HG03280 (cell line): ENCODE results near the gene HEPHL1.
A peak's percentile ranks its signal among the peaks of the same experiment; 100 is the strongest.
"Not testable (repeated sequence)": the region's sequence is repeated elsewhere in the genome, so short reads cannot be mapped to it uniquely, and the experiment has no call there.

ENCODE experiments used
- ATAC-seq: cut with Tn5 transposase; IDR thresholded peaks from one replicate; pipeline ENCODE4 v1.9.1; 2021; ENCODE audit warnings: mild to moderate bottlenecking, moderate library complexity; ENCODE audit not compliant: unreplicated experiment

The HEPHL1 gene

GRCh38 chr11:94147433-94147845 lies 126.3 kb downstream of the HEPHL1 start:
- no peak for ATAC-seq

GRCh38 chr11:94148189-94148588 lies 127.0 kb downstream of the HEPHL1 start:
- no peak for ATAC-seq

- ATAC-seq: no peak
Measured at GRCh38 chr11:94149431-94150017, 128.4 kb downstream of the HEPHL1 start.

GRCh38 chr11:94150056-94150455 lies 128.9 kb downstream of the HEPHL1 start:
- ATAC-seq: no peak

- ATAC-seq: no peak
Measured at GRCh38 chr11:94150704-94151685, 129.8 kb downstream of the HEPHL1 start.

GRCh38 chr11:94151903-94152677 lies 130.9 kb downstream of the HEPHL1 start:
- peak; percentile 47 for ATAC-seq

- no peak for ATAC-seq
Measured at GRCh38 chr11:94152678-94153065, 131.5 kb downstream of the HEPHL1 start.

- no peak for ATAC-seq
Measured at GRCh38 chr11:94153320-94153719, 132.2 kb downstream of the HEPHL1 start.

- ATAC-seq: no peak
Measured at GRCh38 chr11:94154095-94154856, 133.1 kb downstream of the HEPHL1 start.

GRCh38 chr11:94157339-94157738 lies 136.2 kb downstream of the HEPHL1 start:
- ATAC-seq: not testable (repeated sequence)
